ENCODE measurements around the gene TPST2.

Gene TPST2

DNA sequence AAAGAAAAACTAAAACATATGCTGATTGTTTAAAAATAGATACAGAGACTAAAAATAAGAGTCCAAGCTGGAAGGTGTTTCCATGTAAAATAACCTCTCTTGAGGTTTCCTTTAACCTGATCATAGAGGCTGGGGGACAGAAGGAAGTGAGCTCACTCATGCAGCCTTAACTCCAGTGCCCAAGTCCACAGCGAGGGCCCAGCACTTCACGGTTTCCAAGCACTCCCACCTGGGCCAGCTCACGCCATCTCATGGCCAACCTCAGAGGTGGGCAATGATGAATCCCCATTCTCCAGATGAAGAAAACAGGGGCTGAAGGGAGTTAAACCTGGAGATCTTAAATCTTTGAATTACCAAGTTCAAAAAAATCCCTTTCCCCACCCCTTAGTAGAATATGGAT lies 62.8 kb downstream of the TPST2 start:
- peaks cover 24% of the 10 kb centered on the region for H3K36me3 Mint-ChIP-seq
- H3K9me3 Mint-ChIP-seq: no peaks in the 10 kb centered on the region
- no peaks in the 10 kb centered on the region for H3K27me3 Mint-ChIP-seq
- H3K4me3 Mint-ChIP-seq: no peak overlapping the region
- peaks cover 6% of the 10 kb centered on the region for H3K4me1 Mint-ChIP-seq
- ATAC-seq: no peak
- no peak overlapping the region for H3K27ac Mint-ChIP-seq

DNA sequence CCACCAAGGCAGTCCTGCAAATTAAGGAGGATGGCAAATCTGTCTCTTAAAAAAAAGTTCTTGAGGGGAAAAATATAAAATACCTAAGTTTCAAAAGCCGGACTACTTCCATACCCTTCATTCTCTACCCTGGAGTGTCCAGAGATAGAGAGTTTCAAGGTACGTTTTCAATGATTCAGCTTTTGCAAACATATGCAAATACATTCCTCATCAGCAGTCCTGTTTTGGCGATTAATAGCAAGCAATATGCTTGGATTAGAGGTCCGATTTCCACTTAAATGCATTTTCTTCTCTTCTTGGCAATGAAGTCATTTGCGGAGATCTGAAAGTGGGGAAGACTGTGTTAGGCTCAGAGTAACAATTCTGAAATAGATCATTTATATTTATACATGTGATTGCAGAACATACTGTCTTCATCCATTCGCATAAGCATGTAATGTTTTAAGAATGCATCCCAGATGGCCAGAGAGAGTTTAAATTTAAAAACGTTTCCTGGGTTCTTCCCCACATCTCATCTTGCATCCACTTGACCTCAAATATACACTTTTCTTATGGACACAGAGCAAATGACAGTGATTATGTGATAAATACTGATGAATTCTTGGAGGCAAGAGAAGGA lies 63.9 kb downstream of the TPST2 start:
- Mint-ChIP-seq H3K4me3 (no peak overlapping the region), H3K27me3 (no peaks in the 10 kb centered on the region), H3K9me3 (no peaks in the 10 kb centered on the region), H3K27ac (no peak overlapping the region), H3K36me3 (peaks cover 17% of the 10 kb centered on the region), H3K4me1 (peaks cover 5% of the 10 kb centered on the region)
- no peak for ATAC-seq

DNA sequence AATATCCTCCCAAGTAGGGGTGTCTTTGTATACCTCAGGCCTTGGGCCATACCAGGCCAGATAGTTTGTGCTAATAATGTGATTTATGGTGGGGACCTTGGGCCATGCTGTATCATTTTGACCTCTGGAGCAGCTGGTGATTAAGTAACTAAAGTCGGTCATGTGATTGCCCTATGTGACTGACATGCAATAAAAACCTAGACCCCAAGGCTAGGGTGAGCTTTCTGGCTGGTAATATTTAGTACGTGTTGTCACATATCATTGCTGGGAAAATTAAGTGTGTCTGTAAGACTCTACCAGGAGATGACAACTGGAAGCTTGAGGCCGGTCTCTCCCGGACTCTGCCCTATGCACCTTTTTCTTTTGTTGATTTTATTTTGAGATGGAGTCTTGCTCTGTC lies 65.1 kb downstream of the TPST2 start:
- Mint-ChIP-seq H3K4me1 (peaks cover 5% of the 10 kb centered on the region), H3K4me3 (no peak overlapping the region), H3K27ac (no peak overlapping the region), H3K9me3 (no peaks in the 10 kb centered on the region), H3K36me3 (peaks cover 14% of the 10 kb centered on the region), H3K27me3 (no peaks in the 10 kb centered on the region)
- no peak for ATAC-seq

DNA sequence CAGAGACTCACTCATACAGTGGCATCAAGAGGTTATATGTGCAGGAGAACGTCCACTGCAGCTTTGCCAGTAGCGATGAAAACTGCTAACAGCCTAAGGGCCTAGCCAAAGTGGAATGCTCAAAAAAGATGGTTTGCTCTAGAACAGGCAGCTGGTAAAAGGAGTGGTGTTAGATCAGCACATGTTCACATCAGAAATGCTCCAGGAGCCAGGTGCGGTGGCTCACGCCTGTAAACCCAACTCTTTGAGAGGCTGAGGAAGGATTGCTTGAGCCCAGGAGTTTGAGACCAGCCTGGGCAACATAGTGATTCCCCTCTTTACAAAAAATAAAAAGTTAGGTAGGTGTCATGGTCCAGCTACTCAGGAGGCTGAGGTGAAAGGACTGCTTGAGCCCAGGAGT lies 67.3 kb downstream of the TPST2 start:
- no peak for ATAC-seq
- H3K4me1 Mint-ChIP-seq: peaks cover 5% of the 10 kb centered on the region
- peaks cover 10% of the 10 kb centered on the region for H3K36me3 Mint-ChIP-seq
- no peak overlapping the region for H3K27ac Mint-ChIP-seq
- no peak overlapping the region for H3K4me3 Mint-ChIP-seq
- H3K27me3 Mint-ChIP-seq: no peaks in the 10 kb centered on the region
- H3K9me3 Mint-ChIP-seq: no peaks in the 10 kb centered on the region

DNA sequence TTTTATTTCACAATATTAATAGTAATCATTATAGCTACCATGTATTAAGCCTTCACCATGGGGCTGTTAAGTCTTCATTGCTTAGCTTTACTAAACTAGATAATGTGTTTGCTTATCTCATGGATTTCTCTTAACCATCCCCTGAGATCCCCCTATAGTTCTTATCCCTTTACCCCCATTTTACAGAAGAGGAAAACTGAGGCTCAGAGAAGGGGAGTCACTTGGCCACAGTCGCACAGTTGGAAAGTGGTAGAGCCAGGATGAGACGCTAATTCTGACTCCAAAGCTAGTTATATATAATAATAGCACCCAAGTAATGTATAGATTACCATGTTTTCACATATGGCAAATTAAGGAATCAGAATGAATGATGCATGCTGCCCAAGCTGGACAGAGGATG lies 67.9 kb downstream of the TPST2 start:
- no peaks in the 10 kb centered on the region for H3K27me3 Mint-ChIP-seq
- no peak for ATAC-seq
- no peak overlapping the region for H3K27ac Mint-ChIP-seq
- H3K4me3 Mint-ChIP-seq: no peak overlapping the region
- peaks cover 5% of the 10 kb centered on the region for H3K4me1 Mint-ChIP-seq
- H3K9me3 Mint-ChIP-seq: no peaks in the 10 kb centered on the region
- H3K36me3 Mint-ChIP-seq: peaks cover 4% of the 10 kb centered on the region

DNA sequence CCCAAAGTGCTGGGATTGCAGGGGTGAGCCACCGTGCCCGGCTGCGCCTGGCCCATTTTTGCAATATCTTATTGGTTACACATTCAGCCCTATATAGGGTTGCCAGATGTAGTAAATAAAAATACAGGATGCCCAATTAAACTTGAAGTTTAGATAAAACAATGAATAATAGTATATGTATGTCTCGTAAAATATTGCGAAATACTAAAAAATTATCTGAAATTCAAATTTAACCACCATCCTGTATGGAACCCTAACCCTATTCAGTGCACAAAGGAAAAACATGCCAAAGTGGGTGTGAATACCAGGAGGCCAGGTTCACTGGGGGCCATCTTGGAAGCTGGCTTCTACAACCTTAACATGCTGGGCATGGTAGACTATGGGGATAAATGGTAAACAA lies 72.5 kb downstream of the TPST2 start:
- H3K4me3 Mint-ChIP-seq: no peak overlapping the region
- peaks cover 19% of the 10 kb centered on the region for H3K4me1 Mint-ChIP-seq
- ATAC-seq: no peak
- H3K27me3 Mint-ChIP-seq: no peaks in the 10 kb centered on the region
- H3K9me3 Mint-ChIP-seq: no peaks in the 10 kb centered on the region
- peaks cover 4% of the 10 kb centered on the region for H3K36me3 Mint-ChIP-seq
- H3K27ac Mint-ChIP-seq: no peak overlapping the region

DNA sequence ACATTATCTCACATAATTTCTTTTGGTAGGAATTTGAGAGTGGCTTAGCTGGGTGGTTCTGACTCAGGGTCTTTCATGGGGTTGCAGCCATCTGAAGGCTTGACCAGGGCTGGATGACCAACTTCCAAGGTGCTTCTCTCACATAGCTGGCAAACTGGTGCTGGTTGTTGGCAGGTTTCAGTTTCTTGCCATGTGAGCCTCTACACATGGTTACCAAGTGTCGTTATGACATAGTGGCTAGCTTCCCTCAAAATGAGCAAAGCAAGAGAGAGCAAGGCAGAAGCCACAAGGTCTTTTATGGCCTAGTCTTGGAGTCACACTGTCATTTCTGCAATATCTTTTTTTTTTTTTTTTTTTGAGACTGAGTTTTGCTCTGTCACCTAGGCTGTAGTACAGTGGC lies 73.4 kb downstream of the TPST2 start:
- Mint-ChIP-seq H3K36me3 (peaks cover 4% of the 10 kb centered on the region), H3K27me3 (no peaks in the 10 kb centered on the region), H3K4me3 (no peak overlapping the region), H3K27ac (no peak overlapping the region), H3K9me3 (no peaks in the 10 kb centered on the region), H3K4me1 (peaks cover 25% of the 10 kb centered on the region)
- ATAC-seq: no peak

DNA sequence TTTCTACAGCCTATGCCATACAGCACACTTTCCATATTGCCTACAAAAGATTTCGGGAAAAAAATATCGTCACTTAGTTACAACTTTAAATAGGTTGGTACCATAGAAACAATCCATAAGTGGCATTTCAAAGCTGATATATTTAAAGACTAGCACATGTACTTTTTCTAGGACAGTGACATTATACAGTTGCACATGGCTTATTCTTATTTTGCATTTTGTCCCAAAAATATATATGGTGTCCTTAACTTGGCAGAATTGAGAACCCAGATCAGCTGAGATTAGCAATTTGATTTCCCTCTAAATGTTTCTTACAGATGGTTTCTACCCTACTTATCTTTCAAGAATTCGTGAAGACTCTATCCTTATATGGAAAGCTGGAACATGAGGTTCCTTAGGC lies 74.0 kb downstream of the TPST2 start:
- Mint-ChIP-seq H3K9me3 (no peaks in the 10 kb centered on the region), H3K27me3 (no peaks in the 10 kb centered on the region), H3K4me1 (peaks cover 28% of the 10 kb centered on the region), H3K4me3 (no peak overlapping the region), H3K27ac (no peak overlapping the region), H3K36me3 (peaks cover 4% of the 10 kb centered on the region)
- no peak for ATAC-seq

DNA sequence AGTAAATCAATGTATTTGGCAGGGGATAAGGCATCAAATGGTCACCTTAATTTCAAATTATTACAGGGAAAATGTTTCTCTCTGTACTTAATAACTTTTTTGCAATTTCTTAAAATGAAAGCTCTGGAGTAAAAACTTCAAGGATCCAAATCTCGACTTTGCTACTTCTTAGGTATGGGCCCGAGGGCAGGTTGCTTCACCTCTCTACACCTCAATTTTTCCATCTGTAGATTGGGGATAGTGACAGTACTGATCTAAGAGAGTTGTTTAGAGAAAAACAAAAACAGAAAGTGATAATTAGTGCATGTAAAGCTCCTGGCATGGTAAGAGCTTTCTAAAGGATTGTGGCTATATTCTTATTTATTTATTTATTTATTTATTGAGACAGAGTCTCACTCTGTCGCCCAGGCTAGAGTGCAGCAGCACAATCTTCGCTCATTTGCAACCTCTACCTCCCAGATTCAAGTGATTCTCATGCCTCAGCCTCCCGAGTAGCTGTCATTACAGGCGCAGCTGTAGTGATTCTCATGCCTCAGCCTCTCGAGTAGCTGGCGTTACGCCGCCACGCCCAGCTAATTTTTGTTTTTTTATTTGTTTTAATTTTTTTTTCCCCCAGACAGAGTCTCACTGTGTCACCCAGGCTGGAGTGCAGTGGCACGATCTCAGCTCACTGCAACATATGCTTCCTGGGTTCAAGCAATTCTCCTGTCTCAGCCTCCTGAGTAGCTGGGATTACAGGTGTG lies 75.3 kb downstream of the TPST2 start:
- Mint-ChIP-seq H3K4me3 (no peak overlapping the region), H3K9me3 (no peaks in the 10 kb centered on the region), H3K27ac (no peak overlapping the region), H3K4me1 (peaks cover 31% of the 10 kb centered on the region), H3K36me3 (peaks cover 10% of the 10 kb centered on the region), H3K27me3 (no peaks in the 10 kb centered on the region)
- ATAC-seq: no peak

DNA sequence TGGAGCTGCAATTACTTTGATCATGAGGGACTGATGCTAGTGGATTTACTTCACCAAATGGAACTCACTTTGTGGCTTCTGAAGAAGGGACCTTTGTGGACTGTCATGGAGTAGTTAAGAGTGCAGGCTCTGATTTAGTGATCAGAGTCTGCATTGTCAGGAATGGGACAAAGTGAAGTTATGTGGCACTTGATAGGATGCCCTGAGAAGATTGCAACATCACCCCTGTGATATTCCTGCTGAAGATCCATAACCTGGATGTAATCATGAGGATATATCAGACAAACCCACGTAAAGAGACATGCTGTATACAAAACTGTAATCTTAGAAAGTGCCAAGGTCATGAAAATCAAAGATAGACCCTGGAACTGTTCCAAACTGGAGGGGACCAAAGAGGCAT lies 76.1 kb downstream of the TPST2 start:
- Mint-ChIP-seq H3K36me3 (peaks cover 16% of the 10 kb centered on the region), H3K4me3 (no peak overlapping the region), H3K9me3 (no peaks in the 10 kb centered on the region), H3K27ac (no peak overlapping the region), H3K4me1 (peaks cover 37% of the 10 kb centered on the region), H3K27me3 (no peaks in the 10 kb centered on the region)
- no peak for ATAC-seq

DNA sequence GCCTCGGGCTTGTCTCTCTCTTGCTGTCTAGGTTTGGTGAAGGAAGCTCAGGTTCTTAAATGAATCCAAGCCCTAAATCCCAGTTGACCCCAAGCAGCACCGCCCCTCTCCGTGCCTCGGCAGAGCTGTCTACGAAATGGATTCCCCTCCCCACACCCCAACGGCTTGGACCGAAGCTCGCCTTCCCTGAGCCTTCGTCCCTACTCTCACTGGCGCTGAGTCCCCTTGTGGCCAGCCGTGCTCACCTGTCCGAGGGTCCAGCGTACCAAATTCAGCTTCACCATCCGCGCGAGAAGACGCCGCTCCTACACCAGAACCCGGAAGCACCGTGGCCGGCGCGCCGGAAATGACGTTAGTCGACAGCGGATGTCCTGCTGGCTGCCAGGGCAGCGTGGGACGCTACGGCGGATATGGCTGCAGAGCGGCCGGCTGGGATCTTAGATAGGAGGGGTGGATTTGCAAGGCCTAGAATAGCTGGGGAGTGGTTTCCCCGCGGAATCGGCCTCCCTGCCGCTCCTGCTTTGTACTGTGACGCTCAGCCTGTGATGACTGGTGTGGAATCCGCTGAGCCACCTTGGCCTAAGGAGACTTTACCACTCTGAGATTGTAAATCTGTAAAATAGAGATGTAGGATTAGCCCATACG lies 77.7 kb downstream of the TPST2 start, which contains the start of gene TFIP11:
TSS of gene TFIP11 (minus strand) at position 325 of the 645 bp plus-strand sequence. CDS start 2,201 bp downstream, outside the sequence.
- Mint-ChIP-seq H3K9me3 (no peaks in the 10 kb centered on the region), H3K27ac (peak within 1 kb of the TSS; percentile 96), H3K36me3 (peaks cover 18% of the 10 kb centered on the region), H3K4me1 (peaks cover 37% of the 10 kb centered on the region), H3K4me3 (peak within 1 kb of the TSS; percentile 100), H3K27me3 (no peaks in the 10 kb centered on the region)
- peak; percentile 99 for ATAC-seq

DNA sequence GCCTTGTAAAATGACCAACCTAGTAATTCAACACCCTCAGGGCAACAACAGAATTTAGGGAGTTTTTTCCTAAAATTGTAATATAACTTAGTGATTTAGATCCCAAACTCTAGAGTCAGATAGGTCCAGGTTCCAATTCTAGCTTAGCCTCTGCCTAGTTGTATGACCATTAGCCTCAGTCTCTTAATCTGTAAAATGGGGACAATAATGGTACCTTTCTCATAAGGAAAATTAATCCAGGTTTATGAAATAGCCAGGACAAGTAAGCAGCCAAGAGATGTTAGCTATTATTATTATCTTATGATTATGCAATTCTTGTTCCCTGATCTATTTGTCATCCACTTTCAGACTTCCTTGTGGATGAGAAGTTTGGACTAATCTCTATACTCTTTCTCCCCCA lies 81.8 kb downstream of the TPST2 start:
- H3K4me3 Mint-ChIP-seq: no peak overlapping the region
- no peak overlapping the region for H3K27ac Mint-ChIP-seq
- H3K27me3 Mint-ChIP-seq: no peaks in the 10 kb centered on the region
- peaks cover 46% of the 10 kb centered on the region for H3K36me3 Mint-ChIP-seq
- H3K4me1 Mint-ChIP-seq: peaks cover 36% of the 10 kb centered on the region
- H3K9me3 Mint-ChIP-seq: no peaks in the 10 kb centered on the region
- ATAC-seq: no peak

DNA sequence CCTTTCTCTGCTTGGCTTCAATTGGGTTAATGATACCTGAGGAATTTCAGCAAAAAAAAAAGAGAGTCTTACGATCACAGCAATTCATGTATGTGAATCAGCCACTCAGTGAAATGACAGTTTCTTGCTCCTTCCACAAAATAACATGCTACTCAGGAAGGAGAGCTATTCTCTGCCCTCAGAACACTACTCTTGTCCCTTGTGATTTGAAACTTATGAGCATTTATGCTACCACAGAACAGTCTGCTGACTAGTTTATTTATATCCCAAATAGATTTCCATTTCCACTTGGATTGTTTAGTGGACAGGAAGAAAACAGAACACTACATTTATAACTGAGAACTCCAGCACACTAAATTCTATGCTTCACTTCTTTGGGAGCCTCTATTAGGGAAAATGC lies 86.2 kb downstream of the TPST2 start:
- H3K4me3 Mint-ChIP-seq: no peak overlapping the region

DNA sequence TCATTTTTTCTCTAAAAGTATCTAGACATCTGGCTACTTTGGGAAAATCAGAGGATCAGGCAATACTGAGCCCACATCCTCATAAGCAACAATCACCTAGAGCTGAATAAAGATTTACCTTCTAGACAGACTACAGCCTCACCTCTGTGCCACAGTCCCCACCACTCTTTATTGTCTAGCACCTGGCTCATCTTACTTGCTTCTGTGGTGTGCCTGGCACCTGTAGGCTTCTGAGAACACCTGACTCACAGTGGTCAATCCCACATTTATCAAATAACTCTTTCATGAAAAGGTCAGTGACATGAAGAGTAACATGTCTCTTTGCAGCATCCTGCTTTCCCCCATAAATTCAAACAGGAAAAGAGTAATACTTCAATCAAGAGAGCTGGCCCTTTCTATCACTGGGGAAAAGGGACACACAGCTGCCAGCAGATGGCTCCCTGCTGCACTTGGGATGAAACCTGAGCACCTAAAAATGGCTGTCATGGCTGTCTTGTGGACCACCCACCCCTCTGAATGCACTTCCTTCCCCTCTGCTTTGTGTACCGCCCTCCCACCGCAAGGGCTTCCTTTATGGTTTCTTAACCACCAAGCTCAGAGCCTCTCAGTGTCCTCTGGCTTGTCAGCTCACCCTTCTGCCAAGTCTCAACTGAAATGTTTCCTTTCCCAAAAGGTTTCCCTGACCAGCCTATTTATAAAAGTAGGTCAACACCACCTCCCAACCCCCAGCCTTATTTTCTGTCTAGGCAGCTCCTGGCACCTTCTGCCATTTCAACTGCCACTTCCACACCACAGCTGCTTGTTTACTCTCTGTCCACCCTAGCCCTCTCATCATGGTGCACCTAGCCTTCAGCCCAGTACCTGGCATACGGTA lies 87.0 kb downstream of the TPST2 start:
- ATAC-seq: peak; percentile 53
- H3K4me1 Mint-ChIP-seq: peaks cover 17% of the 10 kb centered on the region
- no peaks in the 10 kb centered on the region for H3K27me3 Mint-ChIP-seq
- H3K9me3 Mint-ChIP-seq: no peaks in the 10 kb centered on the region
- H3K27ac Mint-ChIP-seq: peak overlapping the region; percentile 63
- no peak overlapping the region for H3K4me3 Mint-ChIP-seq
- peaks cover 59% of the 10 kb centered on the region for H3K36me3 Mint-ChIP-seq

More for the DNA sequence above, 86.2 kb downstream of the TPST2 start:
- Mint-ChIP-seq H3K27me3 (no peaks in the 10 kb centered on the region), H3K27ac (peak overlapping the region; percentile 63), H3K9me3 (no peaks in the 10 kb centered on the region), H3K36me3 (peaks cover 60% of the 10 kb centered on the region), H3K4me1 (peaks cover 17% of the 10 kb centered on the region)
- no peak for ATAC-seq

DNA sequence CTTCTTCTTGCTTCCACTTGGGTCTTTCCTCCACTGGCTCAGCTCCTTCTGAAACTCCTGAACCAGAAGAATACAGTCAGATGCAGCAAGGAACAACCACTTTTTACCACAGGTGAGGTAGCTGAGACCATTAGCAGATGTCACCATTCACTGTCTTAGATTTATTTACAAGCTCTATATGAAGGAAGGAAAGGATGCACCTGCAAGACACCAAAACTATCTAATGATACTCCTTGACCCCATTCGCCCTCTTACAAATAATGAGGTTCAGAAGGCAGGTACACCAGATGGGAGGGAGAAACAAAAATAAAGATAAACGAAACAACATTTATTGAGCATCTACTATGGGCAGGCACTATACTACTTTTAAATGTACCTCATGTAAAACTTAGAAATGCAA lies 87.9 kb downstream of the TPST2 start:
- peaks cover 17% of the 10 kb centered on the region for H3K4me1 Mint-ChIP-seq
- no peak overlapping the region for H3K27ac Mint-ChIP-seq
- no peak for ATAC-seq
- H3K36me3 Mint-ChIP-seq: peaks cover 64% of the 10 kb centered on the region
- no peak overlapping the region for H3K4me3 Mint-ChIP-seq
- no peaks in the 10 kb centered on the region for H3K27me3 Mint-ChIP-seq
- H3K9me3 Mint-ChIP-seq: no peaks in the 10 kb centered on the region
